ENCODE results near the gene PHF12.

Gene PHF12

GRCh38 chr17:28929787-28930186, 21.5 kb downstream of the PHF12 start:
- TF ChIP-seq JUND (IDR thresholded peaks at IDR 0.05; ENCODE audit: low read depth): no peak
- in situ Hi-C loops (cut with HindIII; ENCODE audit: low pct_unique_long_range_greater_than_20kb, low sequenced_read_pairs): no loop called here

GRCh38 chr17:28928061-28928460, 23.3 kb downstream of the PHF12 start:
- no peak for DNase-seq (ENCODE audit: low read depth in 1 of 2, low spot score in 1 of 2)
- in situ Hi-C loops (cut with HindIII; ENCODE audit: low pct_unique_long_range_greater_than_20kb, low sequenced_read_pairs): no loop called here
- TF ChIP-seq JUND (IDR thresholded peaks at IDR 0.05; ENCODE audit: low read depth): no peak

More at GRCh38 chr17:28929787-28930186, 21.5 kb downstream of the PHF12 start:
- no peak for DNase-seq (ENCODE audit: low read depth in 1 of 2, low spot score in 1 of 2)

GRCh38 chr17:28926786-28927185, 24.5 kb downstream of the PHF12 start:
- in situ Hi-C loops (cut with HindIII; ENCODE audit: low pct_unique_long_range_greater_than_20kb, low sequenced_read_pairs): no loop called here
- TF ChIP-seq JUND (IDR thresholded peaks at IDR 0.05; ENCODE audit: low read depth): no peak
- DNase-seq (ENCODE audit: low read depth in 1 of 2, low spot score in 1 of 2): peak in 1 of 2 experiments; percentile 33

GRCh38 chr17:28926366-28926765, 25.0 kb downstream of the PHF12 start:
- no peak for TF ChIP-seq JUND (IDR thresholded peaks at IDR 0.05; ENCODE audit: low read depth)
- in situ Hi-C loops (cut with HindIII; ENCODE audit: low pct_unique_long_range_greater_than_20kb, low sequenced_read_pairs): no loop called here
- DNase-seq (ENCODE audit: low read depth in 1 of 2, low spot score in 1 of 2): no peak

GRCh38 chr17:28925912-28926365, 25.4 kb downstream of the PHF12 start:
- no peak for TF ChIP-seq JUND (IDR thresholded peaks at IDR 0.05; ENCODE audit: low read depth)
- DNase-seq (ENCODE audit: low read depth in 1 of 2, low spot score in 1 of 2): peak in 1 of 2 experiments; percentile 70
- in situ Hi-C loops (cut with HindIII; ENCODE audit: low pct_unique_long_range_greater_than_20kb, low sequenced_read_pairs): no loop called here

GRCh38 chr17:28920201-28920600, 31.1 kb downstream of the PHF12 start:
- DNase-seq (ENCODE audit: low read depth in 1 of 2, low spot score in 1 of 2): no peak
- in situ Hi-C loops (cut with HindIII; ENCODE audit: low pct_unique_long_range_greater_than_20kb, low sequenced_read_pairs): no loop called here
- no peak for TF ChIP-seq JUND (IDR thresholded peaks at IDR 0.05; ENCODE audit: low read depth)

- no peak for TF ChIP-seq JUND (IDR thresholded peaks at IDR 0.05; ENCODE audit: low read depth)
- in situ Hi-C loops (cut with HindIII; ENCODE audit: low pct_unique_long_range_greater_than_20kb, low sequenced_read_pairs): no loop called here
- no peak for DNase-seq (ENCODE audit: low read depth in 1 of 2, low spot score in 1 of 2)
Observed at GRCh38 chr17:28918295-28918694, 33.0 kb downstream of the PHF12 start.

- in situ Hi-C loops (cut with HindIII; ENCODE audit: low pct_unique_long_range_greater_than_20kb, low sequenced_read_pairs): no loop called here
- TF ChIP-seq JUND (IDR thresholded peaks at IDR 0.05; ENCODE audit: low read depth): no peak
- DNase-seq (ENCODE audit: low read depth in 1 of 2, low spot score in 1 of 2): no peak
Observed at GRCh38 chr17:28917465-28917864, 33.9 kb downstream of the PHF12 start.

- no peak for DNase-seq (ENCODE audit: low read depth in 1 of 2, low spot score in 1 of 2)
Observed at GRCh38 chr17:28917029-28917428, 34.3 kb downstream of the PHF12 start.

GRCh38 chr17:28916302-28916934, 34.9 kb downstream of the PHF12 start:
- peak; percentile 35 to 72 for DNase-seq (ENCODE audit: low read depth in 1 of 2, low spot score in 1 of 2)
- no peak for TF ChIP-seq JUND (IDR thresholded peaks at IDR 0.05; ENCODE audit: low read depth)
- in situ Hi-C loops (cut with HindIII; ENCODE audit: low pct_unique_long_range_greater_than_20kb, low sequenced_read_pairs): no loop called here

More at GRCh38 chr17:28917029-28917428, 34.3 kb downstream of the PHF12 start:
- TF ChIP-seq JUND (IDR thresholded peaks at IDR 0.05; ENCODE audit: low read depth): no peak
- in situ Hi-C loops (cut with HindIII; ENCODE audit: low pct_unique_long_range_greater_than_20kb, low sequenced_read_pairs): no loop called here

GRCh38 chr17:28912938-28913333, 38.4 kb downstream of the PHF12 start:
- in situ Hi-C loops (cut with HindIII; ENCODE audit: low pct_unique_long_range_greater_than_20kb, low sequenced_read_pairs): no loop called here
- no peak for DNase-seq (ENCODE audit: low read depth in 1 of 2, low spot score in 1 of 2)
- no peak for TF ChIP-seq JUND (IDR thresholded peaks at IDR 0.05; ENCODE audit: low read depth)

GRCh38 chr17:28912281-28912937, 38.9 kb downstream of the PHF12 start:
- in situ Hi-C loops (cut with HindIII; ENCODE audit: low pct_unique_long_range_greater_than_20kb, low sequenced_read_pairs): no loop called here
- no peak for DNase-seq (ENCODE audit: low read depth in 1 of 2, low spot score in 1 of 2)
- no peak for TF ChIP-seq JUND (IDR thresholded peaks at IDR 0.05; ENCODE audit: low read depth)

GRCh38 chr17:28911411-28912045, 39.8 kb downstream of the PHF12 start:
- in situ Hi-C loops (cut with HindIII; ENCODE audit: low pct_unique_long_range_greater_than_20kb, low sequenced_read_pairs): no loop called here
- DNase-seq (ENCODE audit: low read depth in 1 of 2, low spot score in 1 of 2): no peak
- TF ChIP-seq JUND (IDR thresholded peaks at IDR 0.05; ENCODE audit: low read depth): no peak

All from T47D (cell line).